Mesendoderm (in vitro differentiated cells): ENCODE results near the gene PDE4DIP.
"Not testable (repeated sequence)": the region's sequence is repeated elsewhere in the genome, so short reads cannot be mapped to it uniquely, and the experiment has no call there.

ENCODE experiments used
- DNase-seq: peaks from one replicate; pipeline ENCODE4 v3.0.0; 2013
- H2AK5ac ChIP-seq: 2 replicates; pipeline ENCODE4 v1.6.1; 2013; ENCODE audit warnings: low read length, inconsistent platforms
- H2BK120ac ChIP-seq: 2 replicates; pipeline ENCODE4 v1.6.1; 2013; ENCODE audit warnings: low read depth, mild to moderate bottlenecking, low read length, moderate library complexity, mixed read lengths
- H2BK15ac ChIP-seq: replicated peaks from 2 replicates; pipeline ENCODE4 v1.6.1; 2013; ENCODE audit warnings: low read depth, mild to moderate bottlenecking, moderate library complexity
- H2BK5ac ChIP-seq: 2 replicates; pipeline ENCODE4 v1.6.1; 2013; ENCODE audit warnings: low read length, inconsistent platforms
- H3K18ac ChIP-seq: 2 replicates; pipeline ENCODE4 v1.6.1; 2013; ENCODE audit warnings: mild to moderate bottlenecking, low read length, mixed read lengths
- H3K23ac ChIP-seq: one replicate; pipeline ENCODE4 v1.6.1; 2013; ENCODE audit warnings: low read length
- H3K27ac ChIP-seq: 2 replicates; pipeline ENCODE4 v1.5.1; 2013; ENCODE audit warnings: low read depth, mild to moderate bottlenecking, inconsistent platforms, low read length, moderate library complexity
- H3K27me3 ChIP-seq: 2 replicates; pipeline ENCODE4 v1.6.1; 2013; ENCODE audit warnings: low read length, control low read depth, mild to moderate bottlenecking, inconsistent platforms; ENCODE audit not compliant: insufficient read depth, poor library complexity
- H3K36me3 ChIP-seq: 2 replicates; pipeline ENCODE4 v1.6.1; 2013; ENCODE audit warnings: low read length, inconsistent platforms; ENCODE audit not compliant: control insufficient read depth, insufficient read depth
- H3K4ac ChIP-seq: one replicate; pipeline ENCODE4 v1.6.1; 2013; ENCODE audit warnings: low read depth, mild to moderate bottlenecking, low read length, moderate library complexity
- H3K4me1 ChIP-seq: 2 replicates; pipeline ENCODE4 v1.6.1; 2013; ENCODE audit warnings: low read depth, low read length, inconsistent platforms; ENCODE audit not compliant: control insufficient read depth
- H3K4me2 ChIP-seq: 2 replicates; pipeline ENCODE4 v1.6.1; 2013; ENCODE audit warnings: low read length
- H3K4me3 ChIP-seq: 2 replicates; pipeline ENCODE4 v1.5.1; 2013; ENCODE audit warnings: mild to moderate bottlenecking, low read length
- H3K56ac ChIP-seq: one replicate; pipeline ENCODE4 v1.6.1; 2013; ENCODE audit warnings: low read length
- H3K79me1 ChIP-seq: 2 replicates; pipeline ENCODE4 v1.6.1; 2013; ENCODE audit warnings: low read length, inconsistent platforms
- H3K79me2 ChIP-seq: 2 replicates; pipeline ENCODE4 v1.6.1; 2013; ENCODE audit warnings: mild to moderate bottlenecking, low read length; ENCODE audit not compliant: control insufficient read depth, insufficient read depth
- H3K9ac ChIP-seq: 2 replicates; pipeline ENCODE4 v1.6.1; 2013; ENCODE audit warnings: low read length, inconsistent platforms
- H4K5ac ChIP-seq: one replicate; pipeline ENCODE4 v1.6.1; 2013; ENCODE audit warnings: low read length
- H4K8ac ChIP-seq: one replicate; pipeline ENCODE4 v1.6.1; 2013; ENCODE audit warnings: low read depth, mild to moderate bottlenecking, control low read depth, low read length, moderate library complexity
- WGBS: extraction: QIAGEN DNeasy Blood & Tissue Kit; methylation state at CpG from one replicate; pipeline ENCODE4 v1.1.7; 2013; ENCODE audit warnings: low lambda C conversion rate, missing lambda C conversion rate; ENCODE audit not compliant: insufficient coverage; ENCODE audit errors: extremely low coverage; 5-methylcytosine and 5-hydroxymethylcytosine counted together

The PDE4DIP gene

GRCh38 chr1:148850347-148850746, 6.1 kb downstream of the PDE4DIP start:
- not testable (repeated sequence) for H2AK5ac ChIP-seq, H3K79me1 ChIP-seq, H4K8ac ChIP-seq, H2BK120ac ChIP-seq, H3K4me1 ChIP-seq, H3K36me3 ChIP-seq, H3K79me2 ChIP-seq, H3K27me3 ChIP-seq, H3K27ac ChIP-seq, H3K4ac ChIP-seq, H3K4me2 ChIP-seq, DNase-seq, H3K23ac ChIP-seq, H3K4me3 ChIP-seq, H3K18ac ChIP-seq, H3K9ac ChIP-seq, H2BK5ac ChIP-seq, H3K56ac ChIP-seq, H2BK15ac ChIP-seq, H4K5ac ChIP-seq
- no CpG with 5 or more reads among the region's 2 CpGs for WGBS

GRCh38 chr1:148850840-148851239, 6.6 kb downstream of the PDE4DIP start:
- H2BK15ac ChIP-seq, H3K36me3 ChIP-seq, H3K27me3 ChIP-seq, H3K9ac ChIP-seq, H3K4me1 ChIP-seq, H4K8ac ChIP-seq, DNase-seq, H3K56ac ChIP-seq, H2BK120ac ChIP-seq, H3K23ac ChIP-seq, H2BK5ac ChIP-seq, H3K4ac ChIP-seq, H3K4me3 ChIP-seq, H3K79me2 ChIP-seq, H3K18ac ChIP-seq, H4K5ac ChIP-seq, H2AK5ac ChIP-seq, H3K27ac ChIP-seq, H3K79me1 ChIP-seq, H3K4me2 ChIP-seq: not testable (repeated sequence)

- H3K23ac ChIP-seq, H3K36me3 ChIP-seq, H4K5ac ChIP-seq, H3K79me2 ChIP-seq, H3K4me3 ChIP-seq, H3K4me1 ChIP-seq, H3K56ac ChIP-seq, H2BK120ac ChIP-seq, H3K9ac ChIP-seq, H3K79me1 ChIP-seq, DNase-seq, H2AK5ac ChIP-seq, H2BK15ac ChIP-seq, H3K4me2 ChIP-seq, H4K8ac ChIP-seq, H3K18ac ChIP-seq, H2BK5ac ChIP-seq, H3K27ac ChIP-seq, H3K4ac ChIP-seq, H3K27me3 ChIP-seq: not testable (repeated sequence)
- WGBS, result no CpG with 5 or more reads among the region's 2 CpGs
These were observed 7.5 kb downstream of the PDE4DIP start for GRCh38 chr1:148851684-148852083.

DNA sequence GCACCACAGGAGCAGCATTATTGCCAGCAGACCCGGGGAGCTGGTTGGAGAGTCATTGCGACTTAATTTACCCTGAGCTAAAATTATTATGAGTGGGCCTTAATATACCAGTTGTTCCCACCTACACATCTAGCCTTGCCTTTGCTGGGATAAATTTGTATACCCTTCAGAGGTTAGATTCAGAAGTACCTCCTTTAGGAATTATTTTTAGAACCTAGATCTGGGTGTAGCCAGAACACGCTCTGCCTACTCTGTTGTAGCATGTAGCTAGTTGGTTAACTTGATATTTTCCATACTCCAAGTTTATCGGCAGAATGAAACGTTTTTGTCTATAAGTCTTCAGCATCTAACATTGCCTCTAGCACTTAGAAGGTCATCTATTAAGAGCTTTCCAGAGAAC, 9.1 kb downstream of the PDE4DIP start:
- not testable (repeated sequence) for H3K56ac ChIP-seq, H2BK5ac ChIP-seq, H3K79me1 ChIP-seq, H3K23ac ChIP-seq, H3K18ac ChIP-seq, H3K4me3 ChIP-seq, H3K36me3 ChIP-seq, H3K27me3 ChIP-seq, H2BK15ac ChIP-seq, H3K9ac ChIP-seq, H3K4ac ChIP-seq, H2AK5ac ChIP-seq, H3K4me1 ChIP-seq, DNase-seq, H2BK120ac ChIP-seq, H3K27ac ChIP-seq, H3K4me2 ChIP-seq, H4K8ac ChIP-seq, H3K79me2 ChIP-seq, H4K5ac ChIP-seq
- WGBS, result no CpG with 5 or more reads among the region's 5 CpGs

DNA sequence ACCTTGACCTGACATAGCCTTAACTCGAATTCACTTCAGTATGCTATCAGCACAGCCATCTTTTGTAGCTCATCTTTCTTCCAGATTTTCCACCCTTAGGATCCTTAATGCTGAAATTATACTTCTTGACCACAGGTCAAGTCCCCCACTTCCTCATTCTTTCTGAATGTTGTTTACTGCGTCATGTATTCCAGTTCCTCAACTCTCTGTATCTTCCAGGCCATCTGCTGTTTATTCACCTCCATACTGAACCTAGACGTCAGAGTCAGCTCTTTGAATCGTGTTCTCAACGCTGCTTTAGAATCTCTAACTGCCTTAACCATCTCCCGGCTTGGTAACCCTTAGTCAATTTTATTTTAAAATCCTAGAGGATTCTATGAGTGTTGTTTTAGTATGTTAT, 9.8 kb downstream of the PDE4DIP start:
- H2AK5ac ChIP-seq, result not testable (repeated sequence)

GRCh38 chr1:148855367-148855766, 11.1 kb downstream of the PDE4DIP start:
- no CpG with 5 or more reads among the region's 5 CpGs for WGBS
- H3K79me2 ChIP-seq, H3K4me1 ChIP-seq, H2BK5ac ChIP-seq, H3K4me2 ChIP-seq, H3K18ac ChIP-seq, H3K27me3 ChIP-seq, H3K56ac ChIP-seq, H2AK5ac ChIP-seq, H3K9ac ChIP-seq, H3K36me3 ChIP-seq, H3K27ac ChIP-seq, H4K5ac ChIP-seq, H3K4me3 ChIP-seq, H4K8ac ChIP-seq, DNase-seq, H3K79me1 ChIP-seq, H2BK15ac ChIP-seq, H3K23ac ChIP-seq, H2BK120ac ChIP-seq, H3K4ac ChIP-seq: not testable (repeated sequence)

More for the DNA sequence above, 9.8 kb downstream of the PDE4DIP start:
- DNase-seq, H2BK120ac ChIP-seq, H3K23ac ChIP-seq, H3K27ac ChIP-seq, H2BK5ac ChIP-seq, H4K5ac ChIP-seq, H3K9ac ChIP-seq, H3K4me2 ChIP-seq, H4K8ac ChIP-seq, H3K27me3 ChIP-seq, H3K79me2 ChIP-seq, H2BK15ac ChIP-seq, H3K56ac ChIP-seq, H3K4ac ChIP-seq, H3K18ac ChIP-seq, H3K79me1 ChIP-seq, H3K4me1 ChIP-seq, H3K36me3 ChIP-seq, H3K4me3 ChIP-seq: not testable (repeated sequence)
- WGBS, result no CpG with 5 or more reads among the region's 6 CpGs
